Brain pericyte (primary cell): ENCODE results near the gene TYSND1.
"Not testable (repeated sequence)": the region's sequence is repeated elsewhere in the genome, so short reads cannot be mapped to it uniquely, and the experiment has no call there.

Experiments
- DNase-seq: peaks from one replicate; pipeline ENCODE4 v3.0.0-alpha.2; 2012; ENCODE audit warnings: low read depth, low spot score

Gene TYSND1

GRCh38 chr10:70135046-70135445 is 11.5 kb downstream of the TYSND1 start:
- no peak for DNase-seq

GRCh38 chr10:70132098-70133029 is 14.1 kb downstream of the TYSND1 start, which contains the start of gene AIFM2:
TSS of gene AIFM2 (minus strand) at chr10:70132825. CDS start at chr10:70124084, 8,741 bp downstream.
- no peak for DNase-seq

GRCh38 chr10:70131560-70131937 is 15.0 kb downstream of the TYSND1 start:
- DNase-seq = no peak

GRCh38 chr10:70130878-70131559 is 15.5 kb downstream of the TYSND1 start:
- DNase-seq = no peak

GRCh38 chr10:70126700-70127395 is 19.7 kb downstream of the TYSND1 start:
- DNase-seq = no peak

GRCh38 chr10:70125918-70126552 is 20.5 kb downstream of the TYSND1 start:
- DNase-seq = no peak

GRCh38 chr10:70124918-70125317 is 21.6 kb downstream of the TYSND1 start:
- DNase-seq = no peak

- DNase-seq = no peak
These were observed 22.1 kb downstream of the TYSND1 start for GRCh38 chr10:70124415-70124814.

GRCh38 chr10:70123817-70124216 is 22.7 kb downstream of the TYSND1 start:
- no peak for DNase-seq

- not testable (repeated sequence) for DNase-seq
These were observed 23.3 kb downstream of the TYSND1 start for GRCh38 chr10:70123166-70123565.

- DNase-seq = no peak
These were observed 23.8 kb downstream of the TYSND1 start for GRCh38 chr10:70122742-70123141.

- no peak for DNase-seq
These were observed 25.1 kb downstream of the TYSND1 start for GRCh38 chr10:70121281-70121949.

GRCh38 chr10:70120417-70120816 is 26.1 kb downstream of the TYSND1 start:
- DNase-seq = no peak

GRCh38 chr10:70119623-70120022 is 26.9 kb downstream of the TYSND1 start:
- DNase-seq = no peak

GRCh38 chr10:70119197-70119596 is 27.3 kb downstream of the TYSND1 start:
- no peak for DNase-seq

- no peak for DNase-seq
These were observed 28.3 kb downstream of the TYSND1 start for GRCh38 chr10:70118196-70118595.

GRCh38 chr10:70117646-70118045 is 28.9 kb downstream of the TYSND1 start:
- DNase-seq = no peak

GRCh38 chr10:70115948-70116682 is 30.4 kb downstream of the TYSND1 start:
- DNase-seq = no peak

GRCh38 chr10:70114902-70115301 is 31.6 kb downstream of the TYSND1 start:
- DNase-seq = no peak

- DNase-seq = no peak
These were observed 34.4 kb downstream of the TYSND1 start for GRCh38 chr10:70112071-70112470.
